ENCODE data around the gene ZBTB24.

ZBTB24 gene

DNA sequence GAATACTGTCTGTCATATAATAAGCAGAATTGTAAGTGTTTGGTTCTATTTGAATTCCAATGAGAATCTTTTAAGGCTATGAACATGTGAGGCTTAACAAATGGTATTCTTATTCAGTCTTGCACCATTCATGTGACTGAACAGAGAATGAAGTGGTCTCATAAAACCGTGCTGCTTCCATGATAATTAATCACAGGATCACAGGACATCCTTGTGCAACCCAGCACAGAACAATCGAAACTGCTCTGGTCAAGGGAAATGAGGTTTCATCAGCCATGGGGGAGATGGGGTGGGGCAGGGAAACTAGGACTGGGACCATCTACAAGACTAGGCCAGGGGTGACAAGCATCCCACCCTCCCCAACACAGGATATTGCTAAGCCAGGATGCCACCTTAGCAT, 48.6 kb downstream of the ZBTB24 start:
- FAIRE-seq, result no peak
- DNase-seq (ENCODE audit: insufficient read length, low spot score), result no peak

DNA sequence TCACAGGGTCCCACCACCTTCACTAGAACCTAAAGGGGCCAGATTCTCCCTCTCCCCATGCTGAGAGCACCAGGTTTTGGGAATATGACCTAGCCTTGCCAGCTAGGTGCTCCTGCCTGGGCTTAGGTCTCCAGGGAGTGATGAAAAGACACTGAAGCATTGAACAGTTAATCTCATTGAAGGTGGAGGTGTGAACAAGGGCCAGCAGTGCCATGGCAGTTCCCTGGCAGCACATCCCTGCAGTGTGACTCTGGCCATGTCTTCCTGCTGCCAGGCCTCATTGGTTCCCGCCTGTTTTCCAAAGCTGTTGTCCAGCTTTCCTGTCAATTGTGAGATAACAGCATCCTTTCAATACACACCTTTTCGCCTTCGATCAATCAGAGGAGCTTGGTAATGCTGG, 53.5 kb downstream of the ZBTB24 start:
- no peak for DNase-seq (ENCODE audit: insufficient read length, low spot score)
- FAIRE-seq, result no peak

- no peak for DNase-seq (ENCODE audit: insufficient read length, low spot score)
- FAIRE-seq, result no peak
Measured at GRCh38 chr6:109428889-109429477, 54.0 kb downstream of the ZBTB24 start.

DNA sequence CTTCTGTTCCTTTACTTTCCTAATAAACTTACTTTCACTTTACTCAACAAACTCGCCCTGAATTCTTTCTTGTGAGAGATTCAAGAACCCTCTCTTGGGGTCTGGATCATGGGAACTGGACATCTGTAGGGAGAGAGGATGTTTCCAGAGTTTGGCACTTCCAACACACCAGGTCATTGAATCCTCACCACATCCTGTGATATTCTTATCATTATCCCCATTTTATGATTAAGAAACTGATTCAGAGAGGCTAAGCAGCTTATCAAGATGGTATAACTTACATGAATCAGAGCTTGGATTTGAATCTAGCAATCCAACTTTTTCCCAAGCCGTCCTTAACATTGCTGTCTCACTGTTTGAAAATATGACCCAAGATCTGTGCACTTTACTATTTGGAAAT, 58.1 kb downstream of the ZBTB24 start:
- no peak for DNase-seq (ENCODE audit: insufficient read length, low spot score)
- FAIRE-seq, result no peak

DNA sequence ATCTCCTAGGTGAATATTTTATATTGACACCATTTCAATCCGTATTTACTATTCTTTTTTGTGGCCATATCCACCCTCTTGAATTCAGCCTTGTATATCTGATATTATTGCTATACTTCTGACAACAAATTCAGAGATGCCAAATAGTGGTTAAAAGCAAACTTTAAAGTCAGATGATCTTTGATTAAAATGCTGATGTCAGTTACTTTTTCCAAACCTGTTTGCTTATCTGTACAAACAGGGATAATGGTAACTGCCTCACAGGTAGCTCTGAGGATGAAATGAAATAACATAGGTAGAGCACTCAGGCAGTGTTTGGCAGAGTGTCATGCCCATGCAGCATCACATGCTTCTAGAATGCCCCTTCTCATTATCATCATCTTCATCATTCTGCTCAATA, 61.8 kb downstream of the ZBTB24 start:
- DNase-seq (ENCODE audit: insufficient read length, low spot score) (no peak), FAIRE-seq (no peak)

DNA sequence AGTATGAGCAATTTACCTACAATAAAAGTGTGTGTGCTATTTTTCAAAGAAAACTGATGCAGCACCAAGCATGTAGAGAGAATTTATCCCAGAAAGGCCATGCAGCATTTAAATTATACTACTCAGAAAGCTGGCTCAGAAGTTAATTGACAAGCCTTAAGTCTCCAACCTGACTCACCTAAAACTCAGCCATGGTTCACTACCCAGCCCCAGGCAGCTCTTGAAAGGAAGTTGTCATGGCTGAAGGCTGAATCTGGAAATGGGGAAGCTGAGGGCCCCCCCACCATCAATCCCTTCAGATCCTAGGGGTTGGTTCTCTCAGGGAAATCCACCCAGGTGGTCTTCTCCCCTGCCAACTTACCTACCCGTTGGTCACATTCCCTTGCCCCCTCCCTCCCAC, 62.3 kb downstream of the ZBTB24 start:
- FAIRE-seq (no peak), DNase-seq (ENCODE audit: insufficient read length, low spot score) (no peak)

DNA sequence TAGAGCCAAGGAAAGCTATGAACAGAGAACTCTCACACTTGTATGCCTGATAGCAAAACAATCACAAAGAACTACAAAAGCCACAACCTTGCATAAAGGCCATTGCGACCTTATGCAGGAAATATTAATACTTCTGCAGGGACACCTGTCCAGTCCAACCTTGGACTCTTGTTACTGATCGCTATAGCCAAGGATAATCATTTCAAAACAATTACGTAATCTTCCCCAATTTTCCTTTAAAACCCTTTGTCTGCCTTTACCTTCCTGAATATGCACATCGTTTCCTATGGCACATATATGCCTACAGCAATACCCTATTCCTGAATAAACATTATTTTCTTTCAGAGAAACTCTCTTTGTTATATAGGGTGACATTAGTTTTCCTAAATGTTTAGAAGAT, 65.4 kb downstream of the ZBTB24 start:
- FAIRE-seq, result no peak

More for the DNA sequence above, 65.4 kb downstream of the ZBTB24 start:
- DNase-seq (ENCODE audit: insufficient read length, low spot score), result no peak
